NCI-H446 treated with DMSO at 0.1 percent for 48 hours (cell line): ENCODE measurements around the gene TTN.

ENCODE experiments used
- DNase-seq: peaks from one replicate; lab custom pipeline; 2025; lab: John Stamatoyannopoulos, UW

TTN gene

DNA sequence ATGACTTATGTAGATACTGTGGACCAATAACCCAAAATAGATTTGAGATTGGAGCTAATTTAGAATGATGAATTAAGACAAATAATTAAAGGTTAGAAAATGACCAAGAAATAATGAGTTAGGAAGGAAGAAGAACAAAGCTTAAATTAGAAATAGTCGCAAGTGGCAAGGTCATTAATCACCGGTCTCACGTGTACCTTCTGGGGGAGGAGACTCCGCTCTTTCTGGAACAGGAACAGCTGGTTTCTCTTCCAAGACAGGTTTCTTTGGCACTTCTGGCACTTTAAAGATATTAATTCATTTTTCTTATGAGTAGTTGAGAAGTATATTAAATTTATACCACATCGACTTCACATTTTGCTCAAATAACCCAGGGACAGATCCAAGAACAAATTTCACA lies 156.7 kb downstream of the TTN start:
- DNase-seq = no peak

DNA sequence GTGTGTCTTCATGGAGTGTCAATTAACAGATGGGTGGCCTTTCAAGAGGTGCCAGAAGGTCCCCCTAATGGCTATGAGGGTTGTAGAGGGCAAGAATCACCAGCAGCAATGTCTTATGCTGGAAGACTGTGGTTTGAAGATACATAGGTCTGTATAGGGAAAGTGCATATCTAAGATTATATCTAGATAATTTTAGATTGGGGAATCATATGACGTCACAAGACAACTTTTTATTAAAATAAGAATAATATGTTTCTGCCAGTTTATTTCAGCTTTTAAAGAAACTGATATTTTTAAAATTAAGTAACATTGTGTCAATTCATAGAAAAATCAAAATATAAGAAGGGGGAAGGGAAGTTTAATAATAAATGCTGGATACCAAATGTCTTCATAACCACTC lies 162.3 kb downstream of the TTN start:
- DNase-seq = no peak

DNA sequence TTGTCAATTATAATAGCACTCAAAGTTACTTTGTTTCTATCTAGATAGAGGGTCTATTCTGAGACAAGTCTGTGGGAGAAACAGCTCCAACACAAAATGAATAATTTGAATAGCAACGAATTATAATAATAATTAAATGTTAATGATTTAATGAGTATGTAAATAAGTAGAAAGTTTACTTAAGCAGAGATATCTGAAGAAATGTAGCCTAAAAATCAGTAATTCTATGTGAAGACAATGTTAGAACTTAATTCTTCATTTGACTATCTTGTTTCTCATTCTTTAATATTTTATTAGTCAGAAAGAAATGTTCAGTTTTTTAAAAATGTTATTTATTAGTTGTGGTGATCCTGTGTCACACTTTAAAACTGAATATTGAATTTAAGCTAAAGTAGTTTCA lies 165.7 kb downstream of the TTN start:
- DNase-seq = no peak

DNA sequence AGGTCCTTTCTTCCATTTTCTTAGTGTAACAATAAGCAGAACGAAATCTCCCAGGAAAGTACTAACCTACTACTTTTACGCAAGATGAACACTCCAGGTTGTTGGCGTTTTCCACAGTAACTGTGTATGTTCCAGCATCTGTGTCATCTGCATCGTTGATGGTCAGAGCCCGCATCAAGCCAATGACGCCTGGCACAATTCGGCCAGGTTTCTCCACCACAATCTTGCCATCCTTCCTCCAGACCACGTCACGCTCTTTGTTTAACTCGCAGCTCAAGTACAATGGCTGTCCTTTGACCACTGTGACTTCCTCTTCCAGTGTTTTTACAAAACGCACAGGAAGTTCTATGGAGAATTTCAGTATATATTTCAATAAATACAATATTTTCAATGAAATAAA lies 171.3 kb downstream of the TTN start:
- DNase-seq = no peak

DNA sequence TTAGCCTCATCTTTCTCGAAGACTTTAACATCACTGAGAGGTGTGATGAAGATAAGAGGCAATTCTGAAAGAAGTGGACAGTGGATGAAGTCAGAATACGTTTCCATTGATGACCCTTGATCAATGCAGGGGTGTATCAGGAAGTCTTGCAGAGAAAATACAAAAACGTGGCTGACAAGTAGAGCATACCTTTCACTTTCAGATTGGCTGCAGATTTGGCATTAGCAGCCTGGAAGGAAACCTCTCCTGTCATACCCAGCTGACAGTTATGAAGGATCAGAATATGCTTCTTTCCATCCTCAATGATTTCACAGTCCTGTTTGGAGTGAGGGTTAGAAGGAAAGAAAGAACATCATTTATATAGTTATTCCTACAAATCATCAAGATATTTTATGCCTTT lies 174.5 kb downstream of the TTN start:
- DNase-seq = no peak

DNA sequence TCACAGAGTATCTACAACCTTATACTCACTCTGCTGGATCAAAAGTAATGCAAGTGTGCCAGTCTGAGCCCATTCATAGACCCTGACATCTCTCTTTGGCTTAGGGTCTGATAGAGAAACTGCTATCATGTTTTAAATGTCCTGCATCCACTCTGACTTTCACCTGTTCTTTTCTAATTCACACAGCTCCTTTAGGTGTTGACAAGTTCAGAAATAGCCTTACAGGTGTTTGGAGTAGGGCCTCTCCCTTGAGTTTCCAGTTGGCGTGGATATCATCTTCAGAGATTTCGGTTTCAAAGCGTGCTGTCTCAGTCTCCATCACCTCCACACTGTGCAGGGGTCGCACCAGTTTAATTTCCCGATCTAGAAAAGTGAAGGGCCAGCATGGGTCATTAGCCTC lies 176.6 kb downstream of the TTN start:
- DNase-seq = no peak

DNA sequence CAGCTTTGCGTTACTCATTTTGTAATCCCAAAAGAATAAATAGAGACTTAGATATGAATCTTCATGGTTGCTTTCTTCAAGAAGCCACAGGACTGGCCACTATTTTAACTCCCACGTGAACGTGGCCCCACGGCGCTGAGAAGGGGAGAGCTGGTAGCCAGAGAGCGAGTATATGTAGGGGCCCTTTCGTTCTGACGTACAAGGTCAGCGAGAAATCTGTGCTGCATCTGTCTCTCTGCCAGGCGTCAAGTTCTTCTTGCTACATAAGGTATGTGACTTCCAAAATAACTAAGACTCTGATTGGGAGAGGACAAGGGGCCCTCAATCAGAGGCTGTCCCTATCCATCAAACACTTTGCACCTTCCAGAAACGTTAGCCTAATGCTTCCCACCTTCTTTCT lies 177.8 kb downstream of the TTN start:
- no peak for DNase-seq

DNA sequence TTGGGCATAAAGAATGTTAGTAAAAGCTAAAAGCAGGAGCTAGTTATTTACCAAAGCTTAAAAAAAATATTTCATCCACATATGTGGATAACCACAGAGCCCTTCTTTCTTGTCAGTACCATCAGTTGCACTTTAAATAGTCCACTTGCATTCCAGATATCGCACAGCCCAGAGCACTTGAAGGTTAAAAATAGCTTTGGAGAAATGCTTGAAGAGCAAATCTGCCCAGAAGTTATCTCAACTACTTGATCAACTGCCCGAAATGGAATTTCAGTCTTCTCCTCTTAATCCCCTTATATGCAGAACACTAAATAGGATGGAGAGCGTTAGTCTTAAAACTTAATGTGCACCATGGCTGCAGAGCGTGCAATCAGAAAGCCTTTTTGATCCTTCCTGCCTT lies 178.6 kb downstream of the TTN start:
- DNase-seq = no peak

DNA sequence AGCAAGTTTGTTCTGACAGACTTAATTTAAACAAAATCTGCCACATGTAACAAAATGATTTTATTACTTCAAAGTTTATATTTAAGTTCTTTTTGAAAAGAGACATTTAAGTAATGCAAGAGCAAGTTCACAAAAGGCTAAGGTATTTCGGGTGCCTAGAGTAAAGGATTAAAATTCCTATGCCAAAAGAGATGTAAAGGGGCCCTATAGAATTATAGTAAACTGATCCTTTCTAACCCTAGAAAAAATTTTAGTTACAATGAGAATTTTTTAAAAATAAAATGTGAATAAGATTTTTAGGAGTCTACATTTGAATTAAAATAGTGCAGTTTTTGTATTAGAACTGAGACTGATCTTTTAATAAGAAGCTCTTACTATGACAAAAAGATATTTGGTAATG lies 179.8 kb downstream of the TTN start:
- DNase-seq = no peak

DNA sequence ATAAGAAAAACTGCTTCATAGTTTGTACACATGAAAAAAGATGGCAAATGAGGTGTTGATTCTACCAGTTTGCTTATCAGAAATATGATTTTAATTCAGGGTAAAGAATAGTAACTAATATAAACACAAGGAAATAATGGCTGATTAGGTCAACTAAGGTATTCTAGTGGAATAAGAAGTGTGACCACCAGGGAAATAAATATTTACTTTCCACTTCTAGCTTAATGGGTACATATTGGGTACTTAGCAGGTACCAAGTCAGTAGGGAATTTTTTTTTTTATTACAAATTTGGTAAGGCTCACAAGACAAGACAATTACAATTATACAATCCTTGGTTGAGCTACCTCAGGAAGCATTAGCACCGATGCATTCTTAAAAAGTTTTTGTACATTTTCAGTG lies 191.3 kb downstream of the TTN start:
- DNase-seq = no peak

DNA sequence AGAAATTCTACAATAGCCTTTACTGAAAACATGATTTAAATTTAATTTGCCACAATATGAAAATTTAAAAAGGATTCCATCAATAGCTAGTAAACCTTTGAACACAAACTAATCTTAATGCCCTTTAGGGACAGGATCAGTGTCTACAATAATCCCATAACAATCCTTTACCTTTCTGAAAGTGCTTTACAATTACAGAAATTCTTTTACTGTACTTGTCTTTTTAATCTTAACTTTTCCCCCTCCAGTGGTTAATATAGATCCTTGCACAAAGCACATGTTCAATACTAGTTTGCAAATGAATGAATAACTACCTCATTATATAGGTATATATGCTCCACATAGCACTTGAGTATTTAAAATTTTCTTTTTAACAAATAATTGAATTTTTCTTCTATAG lies 204.3 kb downstream of the TTN start:
- DNase-seq = no peak

DNA sequence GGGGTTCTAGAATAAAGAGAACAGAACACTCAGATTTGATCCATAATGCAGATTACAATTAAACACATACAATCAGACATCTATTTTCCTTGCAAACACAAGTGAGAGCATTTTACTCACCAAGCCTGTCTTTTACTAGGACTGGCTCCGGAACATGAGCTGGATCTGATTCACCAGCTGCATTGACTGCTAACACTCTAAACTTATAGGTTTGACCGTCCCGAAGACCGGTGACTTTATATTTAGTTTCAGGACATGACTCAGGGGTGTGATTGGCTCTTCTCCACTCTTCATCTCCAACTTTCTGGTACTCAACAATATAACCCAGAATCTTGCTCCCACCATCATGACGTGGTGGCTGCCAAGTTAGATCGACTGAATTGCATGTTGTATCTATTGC lies 214.6 kb downstream of the TTN start:
- DNase-seq = no peak

DNA sequence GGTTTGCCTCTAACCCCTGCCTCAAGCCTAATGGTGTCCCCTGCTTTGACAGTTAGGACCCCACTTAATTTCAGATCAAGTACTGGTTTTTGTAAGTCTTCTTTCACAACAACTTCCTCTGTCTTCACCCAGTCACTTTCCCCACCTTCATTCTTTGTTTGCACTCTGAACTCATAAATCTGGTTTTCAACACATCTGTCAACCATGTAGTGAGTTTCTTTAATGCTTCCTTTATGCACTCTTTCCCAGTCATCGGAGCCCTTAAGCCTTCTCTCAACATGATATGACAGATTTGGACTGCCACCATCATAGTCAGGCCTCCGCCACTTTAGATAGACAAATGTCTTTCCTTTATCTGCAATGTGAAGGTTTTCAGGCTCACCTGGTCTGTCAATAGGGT lies 217.9 kb downstream of the TTN start:
- no peak for DNase-seq

DNA sequence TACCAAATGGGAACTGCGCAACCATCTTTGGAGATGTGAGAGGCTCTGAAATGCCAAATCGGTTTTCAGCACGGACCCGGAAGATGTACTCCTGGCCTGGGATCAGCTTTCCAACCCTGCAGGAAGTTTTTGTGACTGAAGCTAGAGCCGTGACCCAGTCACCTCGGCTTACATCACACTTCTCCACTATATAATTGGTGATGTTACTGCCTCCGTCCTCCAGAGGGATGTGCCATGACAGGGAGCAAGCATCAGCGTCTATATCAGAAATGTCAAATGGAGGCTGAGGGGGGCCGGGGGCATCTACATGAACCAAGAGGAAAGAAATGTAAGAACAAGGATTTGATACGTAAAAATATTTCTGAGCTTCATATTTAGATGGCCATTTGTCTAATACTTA lies 222.6 kb downstream of the TTN start:
- DNase-seq = no peak

DNA sequence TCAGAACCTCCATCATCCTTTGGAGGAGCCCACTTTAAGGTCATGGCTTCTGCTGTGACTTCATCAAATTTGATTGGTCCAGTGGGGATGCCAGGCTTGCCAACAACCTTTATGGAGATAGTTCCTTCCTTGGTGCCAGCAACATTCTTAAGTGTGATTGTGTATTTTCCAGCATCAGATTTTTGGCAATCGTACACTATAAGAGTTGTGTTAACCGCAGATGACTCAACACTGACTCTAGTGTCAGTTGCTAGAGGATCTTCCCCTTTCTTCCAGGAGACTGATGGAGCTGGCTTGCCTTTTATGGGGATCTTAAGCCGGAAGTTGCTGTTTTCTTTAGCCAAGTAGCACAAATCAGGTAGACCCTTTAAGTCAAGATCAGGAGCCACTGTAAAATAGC lies 228.2 kb downstream of the TTN start:
- no peak for DNase-seq

DNA sequence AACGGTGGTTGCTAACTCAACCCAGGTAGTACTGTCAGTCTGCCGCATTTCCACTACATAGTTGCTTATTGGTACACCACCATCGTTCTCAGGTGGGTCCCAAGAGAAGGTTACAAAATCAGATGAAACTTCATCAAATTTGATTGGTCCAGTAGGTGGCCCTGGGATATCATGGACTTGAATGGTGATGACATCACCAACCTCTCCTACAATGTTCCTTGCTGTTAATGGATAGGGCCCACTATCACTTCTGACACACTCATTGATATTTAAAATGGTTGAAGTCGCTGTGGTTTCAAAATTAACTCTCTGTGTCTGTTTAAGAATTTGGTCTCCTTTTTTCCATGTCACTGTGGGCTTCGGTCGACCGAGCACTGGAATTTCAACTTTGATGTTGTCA lies 232.4 kb downstream of the TTN start:
- no peak for DNase-seq

DNA sequence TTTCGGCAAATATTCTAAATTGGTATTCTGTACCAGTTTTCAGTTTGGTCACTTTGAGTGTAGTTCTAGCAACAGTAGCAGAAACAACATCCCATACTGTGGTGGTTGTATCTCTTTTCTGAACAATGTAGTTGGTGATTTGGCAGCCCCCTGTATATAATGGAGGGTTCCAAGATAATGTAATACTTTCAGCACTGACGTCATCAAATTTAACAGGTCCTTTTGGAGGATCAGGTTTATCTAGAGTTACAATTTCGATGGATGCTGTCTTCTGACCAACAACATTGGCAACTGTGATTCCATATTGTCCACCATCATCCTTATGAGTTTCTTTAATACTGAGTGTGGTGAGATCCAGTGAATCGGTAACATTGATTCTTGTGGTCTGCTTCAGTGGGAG lies 239.0 kb downstream of the TTN start:
- no peak for DNase-seq

DNA sequence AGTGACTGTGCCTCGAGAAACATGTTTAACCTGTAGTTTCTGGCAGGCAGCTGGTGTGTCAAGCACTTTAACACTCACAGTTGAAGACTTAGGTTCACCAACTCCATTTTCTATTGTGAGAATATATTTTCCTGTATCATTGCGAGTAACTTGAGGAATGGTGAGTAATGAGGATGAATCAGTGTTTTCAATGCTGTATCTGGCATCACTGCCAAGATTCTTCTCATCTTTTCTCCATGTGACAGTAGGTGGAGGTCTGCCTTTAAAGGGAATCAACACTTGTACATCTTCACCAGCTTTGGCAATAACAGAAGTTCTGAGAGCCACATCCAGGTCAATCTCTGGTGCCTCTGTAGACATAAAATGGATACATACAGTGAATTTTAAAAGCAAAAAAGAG lies 254.2 kb downstream of the TTN start:
- no peak for DNase-seq

DNA sequence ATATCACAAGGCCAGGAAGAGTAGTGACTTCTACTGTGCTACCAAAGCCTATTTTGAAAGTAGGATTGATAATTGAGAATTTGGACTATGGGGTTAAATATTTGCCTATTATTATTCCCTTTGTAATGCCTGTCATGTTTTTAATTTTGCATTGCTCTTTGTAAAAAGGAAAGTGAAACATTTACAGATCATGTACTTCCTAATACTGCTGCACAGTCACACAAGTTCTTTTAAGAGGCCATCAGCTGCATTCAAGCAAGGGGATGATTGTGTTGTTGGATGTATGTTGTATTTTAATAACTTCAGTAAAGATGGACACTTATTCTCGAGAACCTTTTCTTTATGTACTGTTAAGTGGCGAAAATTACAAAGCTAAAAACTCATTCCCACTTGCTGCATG lies 256.9 kb downstream of the TTN start:
- DNase-seq = no peak

DNA sequence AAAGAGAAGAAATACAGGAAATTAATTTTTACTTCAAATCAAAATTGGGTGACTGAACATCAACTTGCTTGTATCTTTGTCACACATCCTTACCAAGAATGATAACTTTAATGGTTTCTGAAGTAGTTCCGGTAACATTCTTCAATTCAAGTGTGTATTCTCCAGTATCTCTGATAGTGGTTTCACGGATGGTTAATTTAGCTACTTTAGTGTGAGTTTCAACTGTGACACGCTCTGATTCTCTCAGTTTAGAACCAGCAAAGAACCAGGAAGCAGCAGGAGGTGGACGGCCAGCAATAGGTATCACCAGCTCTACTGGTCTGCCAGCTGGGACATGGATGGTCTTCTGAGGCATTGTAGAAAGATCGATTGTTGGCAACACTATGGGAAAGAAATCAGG lies 264.7 kb downstream of the TTN start:
- DNase-seq = no peak

DNA sequence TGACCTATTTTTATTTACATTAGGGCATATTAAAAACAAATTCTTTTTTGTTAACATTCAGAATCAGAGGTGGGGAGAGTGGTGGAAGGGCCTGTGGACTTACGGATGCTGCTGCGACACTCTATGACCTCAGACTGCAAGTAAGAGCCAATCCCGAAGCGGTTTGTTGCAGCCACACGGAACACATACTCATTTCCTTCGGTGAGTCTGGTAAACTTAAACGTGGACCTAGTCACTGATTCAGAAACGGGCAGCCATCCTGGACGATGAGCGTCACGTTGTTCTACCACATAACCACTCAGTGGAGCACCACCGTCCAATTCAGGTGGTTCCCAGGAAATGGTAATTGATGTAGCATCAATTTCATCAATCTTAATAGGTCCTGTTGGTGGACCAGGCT lies 265.1 kb downstream of the TTN start:
- DNase-seq = no peak

DNA sequence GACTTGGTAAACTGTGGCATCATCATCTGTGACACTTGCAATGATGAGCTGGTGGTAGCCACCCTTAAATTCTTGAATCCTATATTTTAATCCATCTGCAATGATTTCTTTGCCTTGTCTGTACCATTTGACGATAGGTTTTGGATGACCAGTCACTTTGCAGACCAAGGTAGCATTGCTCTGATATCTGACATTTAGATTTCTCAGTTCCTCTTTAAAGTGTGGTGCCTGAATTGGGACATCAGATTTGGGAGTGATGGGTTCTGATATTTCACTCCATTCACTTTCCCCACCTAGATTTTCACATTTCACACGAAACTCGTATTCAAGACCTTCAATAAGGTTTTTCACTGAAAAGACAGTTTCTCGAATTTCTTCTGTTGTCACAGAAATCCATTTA lies 271.2 kb downstream of the TTN start:
- DNase-seq = no peak

DNA sequence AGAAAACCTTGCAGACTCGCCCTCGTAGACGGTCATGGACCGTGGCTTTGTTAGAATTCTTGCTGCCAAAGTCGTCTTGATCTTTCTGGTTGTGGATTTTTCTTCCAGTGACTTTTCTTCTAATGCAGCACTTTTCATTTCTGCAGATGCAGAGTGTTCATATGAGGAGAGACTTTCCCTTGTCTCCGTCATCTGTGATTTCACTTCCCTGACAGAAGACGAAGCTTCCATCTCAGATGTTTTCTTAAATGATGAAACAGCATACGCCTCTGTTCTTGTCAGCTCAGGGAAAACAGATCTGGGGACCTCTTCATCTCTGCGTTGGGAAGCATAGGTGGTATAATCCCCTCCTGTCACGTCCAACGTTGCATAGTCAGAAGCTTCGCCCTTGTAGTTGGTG lies 276.1 kb downstream of the TTN start:
- no peak for DNase-seq

DNA sequence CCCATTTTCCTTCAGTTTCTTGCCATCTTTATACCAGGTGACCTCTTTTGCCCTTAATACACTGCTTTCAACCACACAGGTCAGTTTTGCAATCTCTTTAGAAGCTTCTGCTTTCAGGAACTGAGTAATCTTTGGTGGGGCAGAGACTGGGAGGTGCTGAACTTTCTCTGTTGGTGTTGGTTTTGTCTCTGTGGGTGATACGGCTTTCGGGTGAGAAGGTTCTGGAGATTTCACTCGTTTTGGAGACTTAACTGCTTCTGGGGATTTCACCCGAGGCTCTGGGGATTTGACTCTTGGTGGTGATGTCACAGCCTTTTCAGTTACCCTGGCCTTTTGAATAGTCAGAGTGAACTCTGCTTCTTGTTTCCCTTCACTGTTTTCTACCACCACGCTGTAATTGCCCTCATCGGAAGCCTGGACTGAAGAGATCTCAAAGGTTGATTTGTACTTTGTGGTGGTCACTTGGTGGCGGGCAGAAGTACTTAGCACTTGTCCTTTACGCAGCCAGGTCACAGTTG lies 276.5 kb downstream of the TTN start:
- no peak for DNase-seq

DNA sequence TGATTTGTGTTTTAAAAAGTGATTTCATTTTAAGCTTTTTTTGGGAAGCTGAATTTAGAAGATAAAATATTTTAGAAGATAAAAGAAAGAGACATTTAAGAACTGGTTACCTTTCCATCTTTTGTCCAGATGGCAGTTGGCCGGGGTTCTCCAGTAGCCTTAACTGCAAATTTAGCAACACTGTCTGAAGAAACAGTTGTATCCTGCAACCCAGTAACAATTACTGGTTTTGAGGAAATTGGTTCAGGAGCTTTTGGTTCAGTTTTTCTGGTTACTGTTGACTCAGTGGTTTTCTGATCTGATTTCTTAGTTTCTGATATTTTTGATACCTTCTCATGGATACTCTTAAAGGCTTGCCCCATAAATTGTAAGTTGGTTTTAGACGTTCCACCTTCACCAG lies 277.1 kb downstream of the TTN start:
- no peak for DNase-seq
